VCaP (cell line): Measurements from ENCODE around the gene COIL.
"Not testable (repeated sequence)": the region's sequence is repeated elsewhere in the genome, so short reads cannot be mapped to it uniquely, and the experiment has no call there.

ENCODE experiments used
- H3K27ac ChIP-seq: fragments of 450-650 bp; 2 replicates; pipeline ENCODE4 v1.5.1; 2017
- TF ChIP-seq, protein P1 (sequence below): fragments of 450-650 bp; conservative IDR thresholded peaks from 2 replicates; pipeline ENCODE4 v1.5.1; 2017; ENCODE audit warnings: mild to moderate bottlenecking, moderate library complexity

COIL gene

DNA sequence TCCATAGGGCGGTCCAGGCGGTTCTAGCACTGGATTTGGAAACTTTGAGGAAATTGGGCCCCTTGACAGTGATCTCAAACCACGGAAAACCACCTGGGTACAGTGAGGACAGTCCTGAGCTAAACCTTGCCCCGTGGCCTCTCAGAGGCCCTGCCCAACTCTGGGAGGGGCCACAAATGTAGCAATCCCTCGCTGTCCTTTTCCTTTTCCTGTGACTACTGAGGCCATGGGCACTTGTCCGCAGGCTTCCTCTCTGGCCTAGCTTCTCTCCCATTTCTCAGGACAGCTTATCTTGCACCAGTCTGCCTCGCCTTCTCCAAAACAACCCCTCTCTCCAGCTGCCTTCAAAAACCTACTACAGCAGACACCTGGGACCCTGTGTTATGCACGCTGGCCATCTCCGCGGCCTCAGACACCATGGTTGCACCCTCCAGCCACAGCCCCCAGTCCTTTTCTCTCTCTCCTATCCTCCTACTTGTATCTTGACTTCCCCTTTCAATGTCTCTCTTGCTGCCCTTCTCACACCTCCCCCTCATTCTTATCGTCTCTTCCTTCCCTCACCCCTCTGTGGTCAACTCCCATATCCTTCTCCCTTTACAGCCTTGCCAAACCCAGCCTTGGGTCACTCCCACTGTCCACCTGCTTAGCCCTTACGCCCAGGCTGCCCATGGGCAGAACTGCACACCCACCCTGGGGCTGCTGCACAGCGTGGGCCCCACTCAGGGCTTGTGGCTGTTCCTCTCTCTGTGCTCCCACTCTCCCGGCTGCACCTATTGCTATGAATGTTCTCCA lies 24.7 kb upstream of the COIL start:
- H3K27ac ChIP-seq: peak overlapping the region; percentile 5; the same call in 1 of the 2 replicates
- TF ChIP-seq, protein P1, sequence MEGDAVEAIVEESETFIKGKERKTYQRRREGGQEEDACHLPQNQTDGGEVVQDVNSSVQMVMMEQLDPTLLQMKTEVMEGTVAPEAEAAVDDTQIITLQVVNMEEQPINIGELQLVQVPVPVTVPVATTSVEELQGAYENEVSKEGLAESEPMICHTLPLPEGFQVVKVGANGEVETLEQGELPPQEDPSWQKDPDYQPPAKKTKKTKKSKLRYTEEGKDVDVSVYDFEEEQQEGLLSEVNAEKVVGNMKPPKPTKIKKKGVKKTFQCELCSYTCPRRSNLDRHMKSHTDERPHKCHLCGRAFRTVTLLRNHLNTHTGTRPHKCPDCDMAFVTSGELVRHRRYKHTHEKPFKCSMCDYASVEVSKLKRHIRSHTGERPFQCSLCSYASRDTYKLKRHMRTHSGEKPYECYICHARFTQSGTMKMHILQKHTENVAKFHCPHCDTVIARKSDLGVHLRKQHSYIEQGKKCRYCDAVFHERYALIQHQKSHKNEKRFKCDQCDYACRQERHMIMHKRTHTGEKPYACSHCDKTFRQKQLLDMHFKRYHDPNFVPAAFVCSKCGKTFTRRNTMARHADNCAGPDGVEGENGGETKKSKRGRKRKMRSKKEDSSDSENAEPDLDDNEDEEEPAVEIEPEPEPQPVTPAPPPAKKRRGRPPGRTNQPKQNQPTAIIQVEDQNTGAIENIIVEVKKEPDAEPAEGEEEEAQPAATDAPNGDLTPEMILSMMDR: no peak

DNA sequence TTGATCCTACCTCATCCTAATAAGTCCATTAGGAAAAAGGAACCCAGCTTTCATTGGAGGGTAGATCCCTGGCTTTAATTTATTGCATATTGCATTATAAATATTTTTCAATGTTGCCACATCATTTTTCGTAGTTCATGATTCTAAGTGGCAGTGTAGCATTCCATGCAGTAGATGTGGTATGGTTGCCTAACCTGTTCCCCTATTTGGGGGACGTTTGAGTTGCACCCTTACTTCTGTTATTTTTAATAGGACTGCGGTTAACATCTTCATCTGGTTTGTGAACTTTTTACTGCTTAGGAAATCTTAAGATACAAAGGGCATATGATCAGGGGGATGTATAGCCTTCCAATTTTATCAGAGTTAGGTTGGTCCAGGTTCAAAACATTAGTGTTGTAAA lies 22.5 kb upstream of the COIL start:
- H3K27ac ChIP-seq: no peak overlapping the region
- TF ChIP-seq, protein P1: no peak

DNA sequence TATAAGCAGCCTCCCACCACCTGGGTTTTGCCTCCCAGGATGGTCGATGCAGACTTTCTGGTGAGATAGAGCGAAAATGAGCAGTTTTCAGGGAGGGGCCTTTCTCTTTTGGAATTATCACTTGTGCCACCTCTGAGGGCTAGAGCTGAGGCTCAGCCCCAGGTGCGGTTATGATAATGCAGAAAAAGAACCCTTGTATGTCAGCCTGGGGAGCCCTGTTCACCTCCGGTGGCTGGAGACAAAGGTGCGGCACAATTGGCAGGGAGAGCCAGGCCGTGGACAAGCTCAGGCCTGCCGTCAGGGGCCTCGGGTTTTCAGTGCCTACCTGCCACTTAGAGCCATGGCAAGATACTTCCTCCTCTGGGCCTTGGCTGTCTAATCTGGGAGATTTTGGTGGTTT lies 21.5 kb upstream of the COIL start:
- TF ChIP-seq, protein P1: no peak
- no peak overlapping the region for H3K27ac ChIP-seq

DNA sequence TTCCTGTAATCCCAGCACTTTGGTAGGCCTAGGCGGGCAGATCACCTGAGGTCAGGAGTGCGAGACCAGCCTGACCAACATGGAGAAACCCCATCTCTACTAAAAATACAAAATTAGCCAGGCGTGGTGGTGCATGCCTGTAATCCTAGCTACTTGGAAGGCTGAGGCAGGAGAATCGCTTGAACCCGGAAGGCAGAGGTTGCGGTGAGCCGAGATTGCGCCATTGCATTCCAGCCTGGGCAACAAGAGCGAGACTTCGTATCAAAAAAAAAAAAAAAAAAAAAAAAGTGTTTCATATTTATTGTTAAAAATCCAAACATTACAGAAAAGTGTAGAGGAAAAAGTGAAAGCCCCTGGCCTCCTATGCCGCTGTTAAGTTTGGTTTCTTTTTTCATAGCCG lies 19.7 kb upstream of the COIL start:
- H3K27ac ChIP-seq: not testable (repeated sequence)

DNA sequence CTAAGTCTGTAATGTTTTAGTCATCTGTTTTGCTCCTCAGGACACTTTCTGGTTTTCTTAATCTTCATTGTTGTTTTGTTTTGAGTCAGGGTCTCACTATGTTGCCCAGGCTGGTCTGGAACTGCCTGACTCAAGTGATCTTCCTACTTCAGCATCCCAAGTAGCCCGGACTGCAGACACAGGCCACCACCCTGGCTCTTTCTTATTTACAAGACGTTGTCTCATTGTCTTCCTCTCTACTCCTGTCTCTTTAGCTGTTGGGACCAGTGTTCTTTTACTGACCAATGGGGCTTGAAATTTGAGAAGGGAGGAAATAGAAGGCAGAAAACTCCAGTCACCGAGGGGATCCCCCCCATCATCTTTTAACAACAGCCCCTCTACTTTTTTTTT lies 18.2 kb upstream of the COIL start:
- H3K27ac ChIP-seq: peak overlapping the region; percentile 74
- TF ChIP-seq, protein P1: no peak

DNA sequence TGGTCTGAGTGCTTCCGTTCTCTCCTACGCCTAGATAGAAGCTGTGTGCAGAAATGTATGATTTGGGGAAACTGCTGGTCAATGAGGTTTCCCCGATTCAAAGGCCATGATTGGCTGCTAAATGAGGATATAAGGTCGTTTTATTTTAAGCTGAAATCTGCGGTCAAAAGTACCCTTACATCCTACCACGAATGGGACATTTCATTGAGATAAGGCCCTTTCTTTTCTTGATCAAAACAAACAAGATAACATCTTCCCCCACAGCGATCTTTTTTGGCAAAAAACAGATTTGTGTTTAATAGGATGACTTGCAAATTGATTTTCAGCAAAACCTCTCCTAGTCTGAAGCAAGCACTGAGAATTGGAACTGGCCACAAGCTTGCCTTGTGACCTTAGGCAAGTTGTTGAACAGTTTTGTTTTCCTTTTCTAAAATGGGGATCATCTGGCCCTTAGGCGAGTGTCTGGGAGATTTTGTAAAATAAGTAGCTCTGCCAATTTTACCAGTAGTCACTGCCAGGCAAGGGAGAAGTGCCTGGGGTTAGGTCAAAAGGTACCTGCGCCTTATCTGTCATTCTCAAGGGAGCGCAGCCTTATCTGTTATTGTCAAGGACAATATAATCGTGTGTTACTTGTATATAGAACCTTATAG lies 17.7 kb upstream of the COIL start:
- H3K27ac ChIP-seq: peak overlapping the region; percentile 74
- TF ChIP-seq, protein P1: no peak

DNA sequence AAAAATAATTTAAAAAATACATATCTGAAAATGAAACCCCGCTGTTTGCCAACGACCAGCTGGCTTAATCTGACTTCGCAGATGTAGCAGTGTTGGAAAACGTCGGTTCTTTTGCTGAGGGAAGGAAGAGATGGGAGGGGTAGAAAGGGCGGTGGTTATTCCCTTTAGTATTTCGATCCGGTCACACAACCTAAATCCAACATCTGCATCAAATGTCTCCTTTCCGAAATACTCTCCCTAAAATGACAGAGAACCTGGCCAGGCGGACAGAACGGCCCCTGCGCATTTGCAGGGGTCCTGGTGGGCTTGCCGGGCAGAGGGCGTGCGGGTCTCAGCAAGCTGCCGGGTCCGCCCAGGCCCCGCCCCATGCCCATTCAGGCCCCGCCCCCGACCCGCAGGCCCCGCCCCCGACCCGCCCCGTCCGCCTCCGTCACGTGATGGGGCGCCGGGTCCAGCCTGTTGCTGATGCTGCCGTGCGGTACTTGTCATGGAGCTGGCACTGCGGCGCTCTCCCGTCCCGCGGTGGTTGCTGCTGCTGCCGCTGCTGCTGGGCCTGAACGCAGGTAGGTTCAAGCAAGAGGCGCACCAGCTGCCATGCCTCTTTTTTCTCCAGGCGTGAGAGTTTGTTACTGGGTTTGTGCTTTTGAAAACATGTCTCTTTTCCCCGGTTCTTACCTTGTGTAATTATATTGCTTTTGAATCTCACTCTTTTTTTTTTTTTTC lies 17.0 kb upstream of the COIL start, which contains the start of gene SCPEP1:
Gene SCPEP1 (plus strand): TSS at position 459 of the 723 bp plus-strand sequence. CDS start 29 bp downstream, at position 488.
- TF ChIP-seq, protein P1: no peak
- H3K27ac ChIP-seq: peak within 1 kb of the TSS; percentile 74
